NCI-H2171 treated with DMSO at 0.1 percent for 48 hours (cell line): ENCODE results near the gene SIRPA.

Source experiments
- DNase-seq: peaks from one replicate; lab custom pipeline; 2025; lab: John Stamatoyannopoulos, UW

SIRPA gene

DNA sequence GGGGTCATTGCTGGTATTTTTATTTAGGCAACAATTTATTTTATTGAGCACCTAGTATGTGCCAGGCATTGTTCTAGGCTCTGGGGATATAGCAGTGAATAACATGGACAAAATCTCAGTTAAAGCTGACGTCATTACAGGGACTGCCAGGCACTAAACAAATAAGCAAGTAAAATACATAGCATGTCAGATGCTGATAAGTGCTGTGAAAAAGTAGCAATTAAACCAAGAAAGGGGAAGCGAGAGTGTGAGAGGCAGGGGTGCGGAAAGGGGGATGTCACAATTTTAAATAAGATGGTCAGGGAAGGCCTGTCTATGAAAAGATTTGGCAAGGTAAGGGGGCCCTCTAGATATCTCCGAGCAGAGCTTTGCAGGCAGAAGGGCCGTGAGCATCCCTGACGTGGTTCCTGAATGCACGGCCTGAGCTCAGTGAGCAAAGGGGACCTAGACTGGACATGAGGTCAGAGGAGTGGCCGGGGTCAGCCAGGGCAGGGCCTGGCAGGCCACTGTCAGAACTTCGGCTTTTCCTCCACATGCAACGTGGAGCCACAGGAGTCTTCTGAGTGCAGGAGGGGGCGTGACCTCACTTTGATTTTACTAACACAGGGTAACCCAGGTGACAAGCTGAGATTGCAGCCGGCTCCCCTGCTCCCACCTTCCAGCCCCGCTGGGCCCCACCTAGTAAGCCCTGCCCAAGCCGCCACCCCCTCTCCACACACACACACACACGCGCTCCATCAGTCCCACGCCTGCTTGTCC, 24.2 kb upstream of the SIRPA start:
- no peak for DNase-seq

DNA sequence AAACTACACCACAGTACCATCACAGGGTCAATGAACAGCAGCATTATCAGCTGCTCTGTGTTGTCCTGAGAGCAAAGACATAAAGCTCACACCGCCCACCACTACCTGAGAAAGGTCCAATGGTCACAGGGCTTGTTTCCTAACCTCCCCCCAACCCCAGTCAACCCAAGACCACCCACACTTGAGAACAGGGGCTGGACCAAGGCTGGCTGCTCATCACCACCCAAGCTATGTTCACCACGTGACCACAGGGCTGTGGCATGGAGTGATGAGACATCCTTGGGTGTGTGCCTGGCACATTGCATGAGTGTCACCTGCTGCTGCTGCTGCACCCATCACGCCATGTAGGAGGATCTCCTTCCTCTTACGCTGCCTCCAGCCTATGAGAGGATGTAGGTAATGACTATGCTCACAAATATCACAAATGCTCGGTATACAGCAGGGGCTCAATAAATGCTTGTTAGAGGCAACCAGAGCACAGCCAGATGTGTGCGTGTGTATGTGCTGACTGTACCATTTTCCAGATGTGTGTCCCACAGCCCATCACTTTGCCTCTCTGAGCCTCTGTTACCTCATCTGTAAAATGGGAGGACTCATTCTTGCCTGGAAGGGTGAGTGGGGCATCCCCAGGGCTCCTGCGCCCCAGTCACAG, 23.3 kb upstream of the SIRPA start:
- DNase-seq, result no peak

DNA sequence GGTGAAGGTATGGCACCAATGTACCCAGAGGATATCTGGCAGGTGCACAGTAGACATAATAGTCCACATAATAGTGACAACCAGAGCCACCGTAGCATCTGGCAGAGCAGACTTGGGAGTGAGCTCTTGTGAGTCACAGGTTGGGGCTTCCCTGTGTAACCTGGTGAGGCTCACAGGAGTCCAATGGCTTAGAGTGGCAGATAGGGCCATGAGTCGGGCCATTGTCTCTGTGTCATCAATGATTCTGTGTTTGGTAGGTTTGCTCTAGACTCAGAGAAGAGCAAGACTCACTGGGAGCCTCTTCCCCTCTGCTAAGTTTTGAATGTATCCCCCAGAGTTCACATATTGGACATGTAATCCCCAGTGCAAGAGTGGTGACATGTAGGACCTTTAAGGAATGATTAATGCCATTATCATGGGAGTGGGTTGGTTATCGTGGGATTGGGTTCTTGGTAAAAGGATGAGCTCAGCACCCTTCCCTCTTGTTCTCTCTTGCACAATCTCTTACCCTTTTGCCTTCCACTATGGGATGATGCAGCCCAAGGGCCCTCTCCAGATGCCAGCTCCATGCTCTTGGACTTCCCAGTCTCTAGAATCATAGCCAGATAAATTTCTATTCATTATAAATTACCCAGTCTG, 22.6 kb upstream of the SIRPA start:
- DNase-seq, result no peak

DNA sequence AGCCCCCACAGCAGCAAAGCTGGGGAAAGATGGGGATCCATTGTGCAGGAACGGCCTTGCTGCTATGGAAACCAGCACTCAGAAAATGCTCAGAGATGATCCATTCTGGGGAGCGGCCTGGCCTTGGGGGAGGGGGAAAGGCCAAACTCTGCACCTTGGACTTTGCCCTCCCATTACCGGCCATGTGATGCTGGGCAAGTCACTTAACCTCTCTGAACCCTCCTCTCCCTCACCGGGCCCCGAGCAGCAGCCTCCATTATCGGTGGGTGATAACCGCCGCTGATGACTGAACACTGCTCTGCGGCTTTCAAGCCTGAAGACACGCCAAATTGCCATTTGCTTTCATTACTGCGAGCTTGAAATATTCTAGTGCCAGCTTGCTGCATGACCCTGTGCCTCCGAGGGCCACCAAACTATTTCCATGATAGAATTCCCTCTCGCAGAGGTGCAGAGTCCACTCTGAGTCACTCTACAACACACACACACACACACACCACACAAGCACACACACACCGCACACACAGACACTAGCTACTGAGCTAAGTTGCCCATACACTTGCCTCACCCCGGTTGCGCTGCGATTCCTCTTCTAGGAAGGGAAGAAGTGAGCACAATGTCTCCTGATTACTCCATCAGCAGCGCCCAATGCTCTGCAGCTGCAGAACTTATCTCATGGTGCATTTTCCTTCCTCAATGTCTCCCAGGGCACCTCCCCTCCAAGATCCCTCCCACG, 20.6 kb upstream of the SIRPA start:
- no peak for DNase-seq

DNA sequence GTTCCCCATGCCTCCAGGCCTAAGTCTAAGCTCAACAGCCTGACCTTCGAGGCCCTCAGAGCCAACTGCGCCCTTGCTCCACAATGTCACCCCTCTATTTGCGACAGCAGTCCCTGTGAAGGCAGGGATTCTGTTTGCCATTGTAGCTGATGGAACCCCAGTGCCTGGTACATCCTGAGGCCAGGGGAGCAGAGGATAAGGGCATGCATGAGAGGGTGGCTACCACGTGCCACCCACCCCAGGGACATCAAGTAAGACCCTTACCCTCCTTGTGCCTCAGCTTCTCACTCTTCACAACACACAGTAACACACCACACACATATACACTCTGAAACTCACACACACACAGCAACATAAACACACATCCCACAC, 20.0 kb upstream of the SIRPA start:
- no peak for DNase-seq

DNA sequence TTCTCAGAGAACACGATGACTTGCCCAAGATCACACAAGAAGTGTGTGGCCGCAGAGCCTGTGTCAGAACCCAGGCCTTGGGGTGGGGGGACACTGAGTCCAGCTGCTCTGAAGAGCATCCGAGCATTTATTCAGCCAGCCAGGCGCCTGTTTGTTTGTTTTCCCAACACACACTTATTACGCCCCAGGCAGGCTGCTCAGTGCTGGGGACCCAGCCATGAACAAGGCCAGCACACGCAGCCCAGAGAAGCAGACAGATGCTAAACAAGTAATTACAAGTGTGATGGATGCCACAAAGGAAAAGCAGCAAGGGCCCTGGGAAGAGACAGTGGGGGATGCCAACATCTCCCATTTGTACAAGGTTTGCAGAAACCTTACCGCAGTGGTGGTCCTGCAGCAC, 19.4 kb upstream of the SIRPA start:
- DNase-seq, result peak; percentile 14

DNA sequence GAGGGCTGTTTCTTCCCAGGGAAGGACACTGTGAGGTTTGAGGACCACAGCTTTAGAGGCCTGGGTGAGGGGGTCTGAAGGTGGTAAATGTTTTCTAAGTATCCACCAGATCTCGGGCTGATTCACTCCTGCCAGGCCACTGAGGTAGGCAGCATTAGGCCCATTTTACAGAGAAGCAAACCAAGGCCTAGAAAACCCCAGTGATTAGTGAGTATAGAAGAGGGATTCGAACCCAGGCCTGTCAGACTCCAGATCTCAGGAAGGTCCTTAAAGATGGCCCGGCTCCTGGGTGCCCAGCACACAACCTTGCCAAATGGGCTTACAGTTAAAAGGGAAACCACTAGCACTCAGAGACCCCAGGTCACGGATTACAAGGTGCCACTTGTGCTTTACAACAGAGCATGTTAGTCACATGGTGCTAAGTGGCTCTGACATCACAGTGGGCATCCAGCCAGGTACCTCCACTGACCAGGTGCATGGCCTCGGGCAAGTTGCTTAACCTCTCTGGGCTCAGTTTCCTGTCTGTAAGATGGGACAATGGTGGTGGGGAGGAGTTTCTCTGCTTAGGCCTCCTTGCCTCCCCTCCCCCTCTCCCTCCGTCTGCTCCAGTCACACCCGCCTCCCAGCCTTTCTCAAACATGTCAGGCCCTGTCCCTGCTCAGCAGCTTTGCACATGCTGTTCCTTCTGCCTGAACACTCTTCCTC, 18.8 kb upstream of the SIRPA start:
- no peak for DNase-seq

DNA sequence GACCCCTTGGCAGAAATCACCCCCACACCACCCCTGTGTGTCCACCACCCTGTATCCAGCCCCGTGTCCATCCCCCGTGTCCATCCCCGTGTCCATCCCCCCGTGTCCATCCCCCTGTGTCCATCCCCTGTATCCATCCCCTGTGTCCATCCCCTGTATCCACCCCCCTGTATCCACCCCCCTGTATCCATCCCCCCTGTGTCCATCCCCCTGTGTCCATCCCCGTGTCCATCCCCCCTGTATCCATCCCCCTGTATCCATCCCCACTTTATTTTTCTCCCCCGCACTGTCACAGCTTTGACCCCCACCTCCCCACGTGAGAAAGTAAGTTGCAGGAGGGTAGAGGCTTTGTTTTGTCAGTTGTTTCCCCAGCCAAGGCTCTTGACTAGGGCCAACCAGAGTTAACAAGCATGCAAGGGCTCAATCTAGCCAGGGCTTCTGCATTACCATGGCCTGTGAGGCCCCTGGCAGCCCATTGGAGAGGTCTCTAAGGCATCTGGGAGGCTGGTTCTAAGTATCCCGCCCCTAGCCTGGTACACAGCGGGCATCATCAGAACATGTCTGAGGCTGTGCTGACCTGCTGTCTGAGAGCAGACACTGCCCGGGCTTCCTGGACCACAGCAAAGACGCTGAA, 18.1 kb upstream of the SIRPA start:
- DNase-seq, result no peak

DNA sequence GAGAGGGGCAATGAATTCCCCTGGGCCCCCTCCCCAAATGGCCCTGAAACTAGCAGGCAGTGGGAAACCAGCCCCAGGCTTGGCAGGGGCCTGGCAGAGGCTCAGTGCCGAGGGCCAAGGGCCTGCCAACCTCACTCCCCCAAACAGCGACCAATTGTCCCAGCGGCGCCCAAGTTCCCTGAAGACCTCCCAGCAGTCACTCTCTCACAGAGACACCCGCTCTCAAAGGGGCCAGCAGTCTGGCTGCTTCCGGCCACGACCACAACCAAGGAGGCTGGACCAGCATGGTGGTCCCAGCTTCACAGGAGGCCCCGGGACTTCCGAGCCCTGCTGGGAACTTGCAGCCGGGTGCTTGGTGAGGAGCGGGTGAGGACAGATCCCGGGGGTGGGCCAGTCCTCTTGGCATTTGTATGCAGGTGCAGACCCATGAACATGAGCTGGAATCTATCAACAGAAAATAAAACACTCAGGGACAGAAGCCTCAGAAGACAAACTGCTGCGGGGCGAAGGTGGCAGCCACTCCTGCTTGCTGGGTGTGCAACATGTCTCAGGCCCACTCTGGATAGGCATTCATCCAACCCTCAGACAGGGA, 17.5 kb upstream of the SIRPA start:
- no peak for DNase-seq

DNA sequence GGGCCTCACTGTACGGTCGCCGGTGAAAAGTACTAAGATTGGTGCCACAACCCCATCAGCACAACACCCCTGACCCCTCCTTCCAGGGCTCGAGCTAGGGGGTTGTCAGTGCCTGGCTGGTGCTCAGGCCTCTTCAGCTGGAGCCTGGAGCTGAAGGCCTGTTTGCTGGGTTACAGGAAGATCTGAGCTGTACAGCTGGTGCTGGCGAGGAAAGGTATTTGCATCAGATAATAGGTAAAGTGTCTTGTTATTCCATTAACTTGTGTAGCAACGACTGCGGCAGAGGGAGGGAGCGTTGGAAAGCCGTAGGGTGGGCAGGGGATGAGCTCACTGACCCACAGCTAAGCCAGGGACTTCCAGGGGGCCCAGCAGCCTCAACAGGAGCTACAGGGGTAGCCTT, 15.8 kb upstream of the SIRPA start:
- DNase-seq, result no peak

DNA sequence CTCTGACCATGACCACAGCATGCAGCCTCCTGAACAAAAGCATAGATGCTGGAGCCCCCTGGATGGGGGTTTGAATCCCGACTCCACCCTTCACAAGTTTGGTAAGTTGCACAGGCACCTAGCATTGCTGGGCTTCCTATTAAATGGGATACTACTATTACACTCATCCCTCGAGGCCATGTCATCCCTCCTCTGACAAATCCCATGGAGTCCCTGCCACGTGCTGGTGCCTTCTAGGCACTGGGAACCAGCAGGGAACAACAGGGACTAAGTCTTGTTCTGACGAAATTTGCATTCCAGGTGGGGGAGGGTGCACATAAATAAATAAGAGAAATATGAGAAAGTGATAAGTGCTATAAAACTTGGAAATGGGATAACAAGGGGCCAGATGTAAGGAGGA, 15.3 kb upstream of the SIRPA start:
- no peak for DNase-seq

DNA sequence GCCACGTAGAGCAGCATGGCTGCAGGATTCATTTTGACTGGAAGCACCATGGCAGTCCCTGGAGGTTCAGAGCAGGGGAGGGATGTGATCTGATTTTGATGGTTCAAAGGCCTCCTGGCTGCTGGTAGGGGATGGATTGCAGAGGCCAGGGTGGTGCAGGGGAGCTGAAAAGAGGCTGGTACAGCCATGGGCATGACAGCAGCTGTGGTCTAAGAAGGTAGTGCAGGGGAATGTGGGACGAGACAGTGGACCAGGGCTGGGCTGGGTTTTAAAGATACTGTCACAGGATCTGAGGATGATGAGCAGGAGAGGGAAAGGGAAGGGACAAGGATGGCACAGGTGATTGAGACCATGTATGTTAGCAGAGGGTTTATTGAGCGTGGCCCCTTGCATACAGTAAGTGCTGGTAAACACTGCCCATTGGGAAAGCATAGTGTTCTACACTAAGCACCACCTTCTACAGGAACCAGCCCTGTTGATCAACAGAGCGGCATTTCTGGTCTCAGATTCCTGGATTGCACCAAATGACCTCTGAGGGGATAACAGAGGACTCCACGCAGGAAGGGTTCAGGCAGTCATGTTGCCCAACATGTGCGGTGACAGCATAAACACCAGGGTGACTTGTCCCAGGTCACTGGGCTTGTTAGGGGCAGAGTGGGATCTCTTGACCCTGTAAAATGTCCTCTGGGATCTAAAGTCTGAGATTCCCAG, 14.5 kb upstream of the SIRPA start:
- DNase-seq, result no peak

DNA sequence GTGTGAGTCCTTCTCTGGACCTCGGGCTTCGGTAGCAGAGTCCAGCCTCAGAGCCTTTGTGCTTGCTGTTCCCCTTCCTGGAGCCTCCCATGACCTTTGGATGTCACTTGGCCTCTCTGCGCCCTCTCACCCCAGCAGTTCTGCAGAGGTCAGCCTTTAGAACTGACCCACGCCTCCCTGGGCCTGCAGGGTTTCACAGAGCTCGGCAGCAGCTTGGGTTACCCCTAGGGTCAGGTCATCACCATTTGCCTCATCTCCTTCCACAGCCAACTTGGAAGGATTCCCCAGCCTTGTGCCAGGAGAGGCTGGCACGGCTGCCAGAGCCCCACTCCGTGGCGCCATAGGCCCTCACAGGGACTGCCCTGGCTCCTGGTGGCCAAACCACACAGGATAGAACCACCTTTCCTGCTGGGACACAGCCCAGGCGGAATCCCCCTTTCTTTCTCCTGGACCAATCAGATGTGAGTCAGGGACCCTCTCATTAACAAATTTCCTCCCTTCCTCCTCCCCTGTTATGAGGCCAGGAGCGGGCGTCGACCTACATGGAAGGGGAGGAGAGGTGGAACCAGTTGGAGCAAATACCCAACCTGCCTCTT, 13.9 kb upstream of the SIRPA start:
- DNase-seq, result no peak

DNA sequence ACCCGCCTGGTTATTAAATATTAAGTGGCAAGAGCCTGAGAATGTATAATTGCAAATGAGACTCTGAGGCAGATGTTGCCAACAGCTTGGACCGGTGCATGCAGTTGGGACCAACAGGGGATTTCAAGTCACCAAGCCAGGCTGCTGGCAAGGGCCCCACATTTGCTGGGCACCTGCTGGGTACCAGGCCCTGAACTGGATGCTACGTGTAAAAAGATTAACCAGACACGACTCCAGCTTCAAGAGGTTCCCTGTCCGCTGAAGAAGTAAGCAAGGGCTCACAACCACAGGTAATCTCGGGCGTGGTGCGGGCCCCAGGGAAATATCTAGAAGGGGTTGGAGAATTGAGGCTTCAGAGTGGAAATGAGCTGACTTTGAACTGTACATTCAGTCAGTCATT, 13.2 kb upstream of the SIRPA start:
- DNase-seq, result peak; percentile 20

DNA sequence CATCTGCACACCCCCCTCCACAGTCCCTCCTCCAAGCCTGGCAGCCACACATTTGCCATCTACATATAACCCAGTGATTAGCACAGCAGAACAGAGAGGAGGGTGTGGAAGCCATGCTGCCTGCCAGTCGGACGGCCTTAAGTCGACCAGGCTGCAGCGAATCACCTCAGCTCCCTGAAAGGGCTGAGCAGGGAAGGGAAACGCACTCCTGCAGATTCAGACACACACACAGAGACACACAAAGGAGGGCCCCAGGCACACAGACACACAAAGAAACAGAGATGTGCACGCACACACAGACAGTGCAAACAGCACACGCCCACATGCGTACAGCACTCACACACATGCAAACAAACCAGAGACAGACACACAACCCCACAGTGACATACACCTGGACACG, 11.2 kb upstream of the SIRPA start:
- DNase-seq, result no peak

DNA sequence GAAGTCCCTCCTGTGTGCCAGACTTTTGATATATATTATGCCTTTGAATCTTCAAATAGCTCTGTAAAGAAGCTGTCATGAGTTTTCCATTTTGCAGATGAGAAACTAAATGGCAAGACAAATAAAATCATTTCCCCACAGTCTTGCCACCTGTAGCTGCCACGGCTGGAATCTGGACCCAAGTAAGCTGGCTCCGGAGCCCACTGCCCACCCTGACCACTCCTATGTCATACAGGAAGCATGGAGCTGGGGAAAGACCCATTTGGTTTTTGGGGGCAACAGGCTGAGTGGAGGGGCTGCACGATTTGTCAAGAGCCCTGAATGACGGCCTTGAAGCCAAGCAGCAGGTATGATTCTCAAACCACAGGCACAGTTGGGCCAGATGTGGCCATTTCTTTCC, 10.0 kb upstream of the SIRPA start:
- no peak for DNase-seq

DNA sequence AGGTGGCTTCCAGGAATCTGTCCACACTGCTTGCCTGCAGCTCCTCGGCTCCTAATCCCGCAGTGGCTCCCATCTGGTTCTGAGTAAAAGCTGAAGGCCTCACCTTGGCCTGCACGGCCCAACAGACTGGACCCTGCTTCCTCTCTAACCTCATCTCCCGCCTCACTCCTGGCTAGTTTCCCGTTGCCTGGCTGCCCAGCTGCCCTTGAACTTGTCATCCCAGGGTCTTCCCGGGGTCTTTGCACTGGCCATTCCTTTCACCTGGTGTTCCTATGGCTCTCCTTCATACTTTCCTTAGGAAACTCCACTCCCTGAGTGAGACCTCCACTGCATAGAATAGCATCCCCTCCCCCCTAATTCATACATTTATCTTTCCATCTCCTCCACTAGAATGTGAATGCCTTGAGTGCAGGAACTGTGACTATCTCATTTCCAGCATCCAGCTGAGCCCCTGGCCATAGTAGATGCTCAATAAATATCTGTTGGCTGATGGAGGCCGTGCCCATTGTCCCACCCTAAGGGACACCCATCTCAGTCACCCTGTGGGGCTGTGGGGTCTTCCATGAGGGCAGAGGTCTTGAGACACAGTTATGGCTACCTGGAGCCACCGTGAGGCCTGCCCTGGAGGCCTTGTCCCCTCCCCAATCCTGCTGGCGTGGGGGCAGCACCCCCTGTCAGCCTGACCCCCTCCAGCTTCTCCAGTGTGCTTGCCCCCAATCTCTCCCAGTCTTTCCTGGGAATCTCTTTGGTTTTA, 9.1 kb upstream of the SIRPA start:
- DNase-seq, result no peak

DNA sequence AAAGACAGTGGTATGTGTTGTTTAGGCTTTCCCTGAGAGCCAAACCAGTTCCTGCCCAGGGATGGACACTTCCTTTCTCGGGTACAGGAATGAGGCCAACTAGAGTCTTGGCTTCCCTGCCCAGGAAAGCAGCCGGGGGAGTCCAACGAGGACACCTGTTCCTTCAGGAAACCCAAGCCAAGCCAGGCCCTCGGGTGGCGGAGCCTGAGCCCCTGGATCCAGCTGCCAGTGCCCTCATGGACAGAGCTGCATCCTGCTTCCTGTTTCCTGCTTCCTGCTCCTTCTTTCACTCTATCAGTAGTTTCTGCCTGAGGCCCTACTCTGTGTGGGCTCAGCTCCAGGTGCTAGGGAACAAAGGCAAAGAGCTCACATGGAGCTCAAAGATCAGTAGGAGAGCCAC, 7.9 kb upstream of the SIRPA start:
- DNase-seq, result no peak

DNA sequence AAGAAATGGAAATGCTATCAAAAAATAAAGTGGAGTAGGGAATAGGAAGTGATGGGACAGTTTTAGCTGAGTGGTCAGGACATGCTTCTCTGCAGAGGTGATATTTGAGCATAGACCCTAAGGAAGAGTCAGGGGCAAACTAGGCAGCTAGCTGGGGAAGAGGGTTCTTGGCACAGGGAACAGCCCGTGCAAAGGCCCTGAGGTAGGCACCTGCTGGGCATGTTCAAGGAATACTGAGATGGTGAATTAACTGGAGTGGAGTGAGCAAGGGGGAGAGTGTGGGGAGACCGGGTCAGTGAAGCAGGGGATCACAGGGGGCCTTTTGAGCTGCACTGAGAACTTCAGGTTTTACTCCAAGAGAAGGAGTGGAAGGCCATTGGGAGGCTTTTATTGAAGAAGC, 7.5 kb upstream of the SIRPA start:
- no peak for DNase-seq
